Measurements from ENCODE around the gene ALOX5.

Gene ALOX5

GRCh38 chr10:45457487-45457886, 83.5 kb downstream of the ALOX5 start:
- TF ChIP-seq, protein P1, sequence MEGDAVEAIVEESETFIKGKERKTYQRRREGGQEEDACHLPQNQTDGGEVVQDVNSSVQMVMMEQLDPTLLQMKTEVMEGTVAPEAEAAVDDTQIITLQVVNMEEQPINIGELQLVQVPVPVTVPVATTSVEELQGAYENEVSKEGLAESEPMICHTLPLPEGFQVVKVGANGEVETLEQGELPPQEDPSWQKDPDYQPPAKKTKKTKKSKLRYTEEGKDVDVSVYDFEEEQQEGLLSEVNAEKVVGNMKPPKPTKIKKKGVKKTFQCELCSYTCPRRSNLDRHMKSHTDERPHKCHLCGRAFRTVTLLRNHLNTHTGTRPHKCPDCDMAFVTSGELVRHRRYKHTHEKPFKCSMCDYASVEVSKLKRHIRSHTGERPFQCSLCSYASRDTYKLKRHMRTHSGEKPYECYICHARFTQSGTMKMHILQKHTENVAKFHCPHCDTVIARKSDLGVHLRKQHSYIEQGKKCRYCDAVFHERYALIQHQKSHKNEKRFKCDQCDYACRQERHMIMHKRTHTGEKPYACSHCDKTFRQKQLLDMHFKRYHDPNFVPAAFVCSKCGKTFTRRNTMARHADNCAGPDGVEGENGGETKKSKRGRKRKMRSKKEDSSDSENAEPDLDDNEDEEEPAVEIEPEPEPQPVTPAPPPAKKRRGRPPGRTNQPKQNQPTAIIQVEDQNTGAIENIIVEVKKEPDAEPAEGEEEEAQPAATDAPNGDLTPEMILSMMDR (IDR thresholded peaks at IDR 0.05; ENCODE audit: extremely low read depth, insufficient read depth, missing control alignments): no peak
- in situ Hi-C loops (cut with MboI; ENCODE audit: low pct_unique_long_range_greater_than_20kb, low sequenced_read_pairs, unreplicated experiment): no loop called here

DNA sequence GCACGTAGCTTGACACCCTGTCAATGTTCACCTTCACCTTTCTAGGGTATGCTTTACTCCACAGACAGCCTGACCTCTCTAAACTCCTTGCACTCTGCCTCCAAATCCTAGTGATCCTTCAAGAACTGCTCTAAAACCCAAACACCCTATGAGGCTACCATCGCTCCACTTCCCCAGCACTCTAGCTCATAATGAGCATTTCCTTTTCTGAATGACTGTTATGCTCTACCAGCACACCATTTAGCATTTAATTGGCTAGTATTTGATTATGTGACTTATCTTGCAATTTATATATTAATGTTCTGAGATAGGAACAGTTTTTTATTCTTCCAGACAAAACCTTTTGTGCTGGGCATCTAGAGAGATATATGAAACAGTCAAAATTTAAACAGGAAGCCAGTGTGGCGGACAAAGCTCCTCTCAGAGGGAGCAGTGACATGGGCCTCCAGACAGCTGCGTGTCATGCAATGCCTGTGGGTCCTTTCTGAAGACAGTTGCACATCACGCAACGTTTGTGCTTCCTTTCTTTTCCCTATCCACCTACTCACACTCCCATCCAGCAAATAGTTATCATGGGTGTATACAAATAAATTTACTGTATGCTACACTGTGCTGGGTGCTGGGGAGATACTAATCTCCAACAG, 86.3 kb downstream of the ALOX5 start:
- TF ChIP-seq, protein P1 (IDR thresholded peaks at IDR 0.05; ENCODE audit: extremely low read depth, insufficient read depth, missing control alignments): no peak
- in situ Hi-C loops (cut with MboI; ENCODE audit: low pct_unique_long_range_greater_than_20kb, low sequenced_read_pairs, unreplicated experiment): loop anchor here (5.0 to 10.0 kb wide), 2 partner anchors 208 to 214 kb away; partner anchors contain the start of gene ZFAND4
- no peak for DNase-seq (ENCODE audit: low spot score)

More at GRCh38 chr10:45457487-45457886, 83.5 kb downstream of the ALOX5 start:
- no peak for DNase-seq (ENCODE audit: low spot score)

DNA sequence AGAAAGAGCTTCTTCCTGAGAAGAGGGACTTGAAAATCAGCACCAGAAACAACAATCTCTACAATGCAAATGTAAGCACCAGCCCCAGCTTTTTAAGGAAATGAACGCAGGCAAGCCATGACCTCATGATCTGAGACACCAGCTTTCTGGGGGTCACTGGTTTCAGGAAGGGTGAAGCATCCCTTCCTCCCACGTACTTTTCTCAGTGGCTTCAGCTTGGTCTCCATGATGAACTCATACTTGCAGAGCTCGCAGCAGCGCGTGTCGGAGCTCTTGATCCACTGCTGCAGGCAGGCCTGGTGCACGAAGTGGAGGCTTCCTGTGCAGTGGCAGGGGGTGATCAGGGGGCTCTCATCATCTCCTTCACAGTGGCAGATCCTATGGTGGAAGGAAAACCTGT, 87.0 kb downstream of the ALOX5 start:
- TF ChIP-seq, protein P1 (IDR thresholded peaks at IDR 0.05; ENCODE audit: extremely low read depth, insufficient read depth, missing control alignments): no peak
- in situ Hi-C loops (cut with MboI; ENCODE audit: low pct_unique_long_range_greater_than_20kb, low sequenced_read_pairs, unreplicated experiment): loop anchor here (5.0 to 10.0 kb wide), 2 partner anchors 209 to 214 kb away; partner anchors contain the start of gene ZFAND4
- DNase-seq (ENCODE audit: low spot score): peak; percentile 86

- DNase-seq (ENCODE audit: low spot score): no peak
- TF ChIP-seq, protein P1 (IDR thresholded peaks at IDR 0.05; ENCODE audit: extremely low read depth, insufficient read depth, missing control alignments): no peak
- in situ Hi-C loops (cut with MboI; ENCODE audit: low pct_unique_long_range_greater_than_20kb, low sequenced_read_pairs, unreplicated experiment): loop anchor here (5.0 to 10.0 kb wide), 2 partner anchors 211 kb away; partner anchors contain the start of gene ZFAND4
Observed at GRCh38 chr10:45463244-45464116, 89.5 kb downstream of the ALOX5 start.

GRCh38 chr10:45464958-45465567, 91.0 kb downstream of the ALOX5 start:
- peak; percentile 80 for DNase-seq (ENCODE audit: low spot score)
- TF ChIP-seq, protein P1 (IDR thresholded peaks at IDR 0.05; ENCODE audit: extremely low read depth, insufficient read depth, missing control alignments): peak; percentile 96
- in situ Hi-C loops (cut with MboI; ENCODE audit: low pct_unique_long_range_greater_than_20kb, low sequenced_read_pairs, unreplicated experiment): loop anchor here (5.0 to 10.0 kb wide), 2 partner anchors 210 to 213 kb away; partner anchors contain the start of gene ZFAND4

DNA sequence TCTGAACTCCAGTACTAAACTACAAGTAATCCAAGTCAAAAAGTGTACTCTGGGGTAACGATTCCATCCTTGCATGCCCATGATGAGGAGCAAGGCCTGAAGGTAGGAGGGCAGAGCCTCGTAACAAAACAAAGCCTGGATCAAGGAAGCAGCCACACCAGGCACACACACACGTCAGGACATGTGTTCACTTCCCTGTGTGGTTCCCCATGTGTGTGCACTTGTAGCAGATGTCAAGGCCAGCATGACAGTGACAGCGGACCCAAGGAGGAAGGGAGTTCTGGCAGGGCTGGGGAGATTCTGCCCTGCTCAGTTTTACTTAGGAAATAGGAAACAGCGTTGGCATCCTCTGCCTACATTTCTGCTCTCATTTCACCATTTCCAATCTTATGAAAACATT, 92.8 kb downstream of the ALOX5 start:
- no peak for DNase-seq (ENCODE audit: low spot score)
- in situ Hi-C loops (cut with MboI; ENCODE audit: low pct_unique_long_range_greater_than_20kb, low sequenced_read_pairs, unreplicated experiment): loop anchor here (10.0 kb wide), 1 partner anchor 208 kb away; the partner anchor contains the start of gene ZFAND4
- TF ChIP-seq, protein P1 (IDR thresholded peaks at IDR 0.05; ENCODE audit: extremely low read depth, insufficient read depth, missing control alignments): no peak
